UCSD-AML1 (cell line): ENCODE data around the gene DGKQ.
"Not testable (repeated sequence)": the region's sequence is repeated elsewhere in the genome, so short reads cannot be mapped to it uniquely, and the experiment has no call there.

ENCODE experiments used
- DNase-seq: peaks from one replicate; lab custom pipeline; 2025; ENCODE audit not compliant: unreplicated experiment; lab: John Stamatoyannopoulos, UW

The DGKQ gene

DNA sequence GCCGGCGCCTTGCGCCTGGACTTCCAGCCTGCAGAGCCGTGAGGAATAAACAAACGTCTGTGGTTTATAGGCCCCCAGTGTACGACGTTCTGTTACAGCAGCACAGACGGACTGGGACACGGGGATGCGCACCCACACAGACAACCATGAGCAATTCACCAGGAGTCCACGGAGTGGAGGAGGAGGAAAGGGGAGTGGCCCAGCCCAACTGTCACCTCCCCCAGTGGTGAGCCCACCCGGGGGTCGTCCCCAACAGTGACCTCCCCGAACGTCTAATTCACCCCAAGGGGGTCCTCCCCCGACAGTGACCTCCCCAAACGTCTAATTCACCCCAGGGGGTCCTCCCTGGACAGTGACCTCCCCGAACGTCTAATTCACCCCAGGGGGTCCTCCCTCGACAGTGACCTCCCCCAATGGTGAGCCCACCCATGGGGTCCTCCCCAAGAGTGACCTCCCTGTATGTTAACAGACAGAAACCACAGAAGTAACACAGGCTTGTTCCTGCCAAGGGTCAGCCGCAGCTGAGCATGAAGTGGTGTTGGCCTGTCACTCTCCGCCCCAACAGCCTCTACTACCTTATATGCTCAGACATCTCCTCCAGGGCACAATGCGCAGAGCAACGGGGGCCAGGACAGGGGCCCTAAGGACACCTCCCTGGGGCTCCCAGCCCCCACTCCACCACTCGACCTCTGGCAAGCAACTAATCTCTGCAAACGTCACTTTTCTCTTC, 47.4 kb downstream of the DGKQ start:
- DNase-seq: no peak

DNA sequence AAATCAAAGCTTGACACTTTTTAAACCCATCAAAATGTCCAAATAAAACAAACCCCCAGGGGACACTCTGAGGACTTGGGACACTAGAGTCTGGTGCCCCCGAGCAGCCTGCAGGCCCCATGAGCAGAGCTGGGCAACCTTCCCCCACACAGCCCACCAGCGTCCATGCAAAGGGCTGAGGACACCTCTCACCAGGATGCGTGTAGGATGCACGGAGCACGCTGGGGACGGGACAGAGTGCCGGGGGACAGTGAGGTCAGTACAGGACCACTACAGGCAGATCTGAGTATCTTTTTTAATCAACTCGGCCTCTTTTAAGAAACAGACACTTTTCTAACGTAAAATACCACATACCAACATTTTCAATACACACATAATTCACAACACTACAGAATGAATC, 48.2 kb downstream of the DGKQ start:
- no peak for DNase-seq

DNA sequence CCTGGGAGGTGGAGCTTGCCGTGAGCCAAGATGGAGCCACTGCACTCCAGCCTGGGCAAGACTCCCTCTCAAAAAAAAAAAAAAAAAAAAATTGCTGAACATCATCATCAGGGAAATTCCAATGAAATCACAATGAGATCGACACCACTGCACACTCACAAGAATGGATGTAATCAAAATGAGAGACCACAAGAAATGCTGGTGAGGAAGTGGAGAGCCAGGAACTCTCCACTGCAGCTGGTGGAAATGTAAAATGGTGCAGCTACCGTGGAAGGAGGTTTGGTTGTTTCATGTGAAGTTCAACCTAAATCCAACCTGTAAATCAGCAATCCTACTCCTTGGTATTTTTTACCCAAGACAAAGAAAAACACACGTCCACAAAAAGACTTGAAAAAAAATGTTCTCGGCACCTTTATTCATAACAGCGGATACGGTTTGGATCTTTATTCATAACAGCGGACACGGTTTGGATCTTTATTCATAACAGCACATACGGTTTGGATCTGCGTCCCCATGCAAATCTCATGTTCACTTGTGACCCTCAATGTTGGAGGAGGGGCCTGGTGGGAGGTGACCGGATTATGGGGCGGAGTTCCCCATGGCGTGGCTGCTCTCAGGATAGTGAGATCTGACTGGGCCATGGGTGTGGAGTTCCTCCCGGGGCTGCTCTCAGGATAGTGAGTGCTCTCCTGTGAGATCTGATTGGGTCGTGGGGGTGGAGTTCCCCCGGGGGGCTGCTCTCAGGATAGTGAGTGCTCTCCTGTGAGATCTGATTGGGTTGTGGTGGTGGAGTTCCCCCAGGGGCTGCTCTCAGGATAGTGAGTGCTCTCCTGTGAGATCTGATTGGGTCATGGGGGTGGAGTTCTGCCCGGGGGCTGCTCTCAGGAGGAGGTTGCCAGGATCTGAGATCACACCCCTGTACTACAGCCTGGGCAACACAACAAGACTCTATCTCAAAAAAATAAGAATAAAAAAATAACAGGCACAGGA, 49.0 kb downstream of the DGKQ start:
- DNase-seq: no peak

- DNase-seq: no peak
Observed at GRCh38 chr4:921830-922331, 51.5 kb downstream of the DGKQ start.

DNA sequence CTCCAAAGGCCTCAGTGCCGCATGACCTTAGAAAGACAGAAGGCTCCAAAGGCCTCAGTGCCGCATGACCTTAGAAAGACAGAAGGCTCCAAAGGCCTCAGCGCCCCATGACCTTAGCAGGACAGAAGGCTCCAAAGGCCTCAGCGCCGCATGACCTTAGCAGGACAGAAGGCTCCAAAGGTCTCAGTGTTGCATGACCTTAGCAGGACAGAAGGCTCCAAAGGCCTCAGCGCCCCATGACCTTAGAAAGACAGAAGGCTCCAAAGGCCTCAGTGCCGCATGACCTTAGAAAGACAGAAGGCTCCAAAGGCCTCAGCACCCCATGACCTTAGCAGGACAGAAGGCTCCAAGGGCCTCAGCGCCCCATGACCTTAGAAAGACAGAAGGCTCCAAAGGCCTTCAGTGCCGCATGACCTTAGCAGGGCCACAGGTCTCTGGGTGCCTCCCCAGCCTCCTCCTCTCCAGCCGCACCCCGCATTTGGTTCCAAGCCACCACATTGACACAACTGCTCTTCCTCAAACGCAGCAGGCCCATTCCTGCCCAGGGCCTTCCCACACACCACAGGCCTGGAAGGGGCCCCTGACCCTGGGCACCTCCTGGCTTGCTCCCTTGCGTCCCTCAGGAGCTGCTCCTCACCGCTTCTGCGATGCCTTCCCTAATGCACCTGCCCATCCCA, 54.2 kb downstream of the DGKQ start:
- DNase-seq: not testable (repeated sequence)

- DNase-seq: not testable (repeated sequence)
Observed at GRCh38 chr4:918591-918990, 54.8 kb downstream of the DGKQ start.

GRCh38 chr4:917992-918391, 55.4 kb downstream of the DGKQ start:
- no peak for DNase-seq

GRCh38 chr4:917466-917865, 55.9 kb downstream of the DGKQ start:
- no peak for DNase-seq

GRCh38 chr4:915595-915994, 57.8 kb downstream of the DGKQ start:
- no peak for DNase-seq

- peak; percentile 33 for DNase-seq
Observed at GRCh38 chr4:915041-915474, 58.3 kb downstream of the DGKQ start.

GRCh38 chr4:914531-914930, 58.8 kb downstream of the DGKQ start:
- DNase-seq: no peak

DNA sequence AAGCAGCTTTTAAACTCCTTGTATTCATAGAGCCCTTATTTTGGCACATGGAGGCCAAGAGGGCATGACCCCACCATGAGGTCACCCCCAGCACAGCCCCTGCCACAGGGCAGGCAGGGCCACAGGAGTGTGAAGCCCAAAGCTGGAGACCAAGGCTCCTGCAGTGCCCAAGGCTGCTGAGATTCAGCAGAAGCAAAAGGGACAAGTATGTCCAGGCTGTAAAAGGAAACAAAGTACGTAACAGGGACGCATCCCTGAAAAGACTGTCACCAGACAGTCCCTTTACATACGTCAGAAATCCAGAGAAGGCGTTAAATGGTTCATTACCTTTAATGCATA, 60.1 kb downstream of the DGKQ start:
- DNase-seq: no peak

DNA sequence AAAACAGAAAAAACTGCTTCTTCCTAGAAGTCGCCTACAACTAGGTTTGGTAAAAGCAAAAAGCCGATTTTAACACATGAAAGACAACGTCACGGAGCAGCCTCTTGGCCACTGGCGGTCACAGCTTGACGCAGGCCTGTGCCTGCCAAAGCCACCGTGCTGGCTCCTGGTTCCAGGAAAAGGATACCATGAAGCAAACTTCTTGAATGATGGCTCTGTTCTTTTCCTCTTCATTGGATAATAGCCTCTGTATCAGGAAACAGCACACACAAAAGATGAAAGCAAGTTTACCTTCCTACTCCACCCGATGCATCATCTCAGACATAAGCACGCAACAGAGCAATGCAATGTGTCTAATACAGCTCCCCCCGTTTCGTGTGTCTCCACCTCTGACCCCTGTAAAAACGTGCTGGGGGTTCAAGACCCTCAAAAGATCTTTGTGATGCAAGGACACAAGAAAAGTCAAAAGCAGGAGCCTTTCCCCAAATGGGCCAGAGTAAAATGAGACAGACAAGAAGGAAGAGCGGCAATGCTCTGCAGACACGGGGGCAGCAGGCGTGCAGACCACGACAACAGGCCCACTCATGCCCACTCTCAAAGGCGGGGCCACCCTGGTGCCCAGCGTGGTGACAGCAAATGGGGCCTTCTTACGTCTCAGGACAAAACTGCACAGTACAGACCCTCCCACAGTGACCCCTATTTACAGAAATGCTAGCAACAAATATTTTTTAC, 60.7 kb downstream of the DGKQ start:
- DNase-seq: no peak

DNA sequence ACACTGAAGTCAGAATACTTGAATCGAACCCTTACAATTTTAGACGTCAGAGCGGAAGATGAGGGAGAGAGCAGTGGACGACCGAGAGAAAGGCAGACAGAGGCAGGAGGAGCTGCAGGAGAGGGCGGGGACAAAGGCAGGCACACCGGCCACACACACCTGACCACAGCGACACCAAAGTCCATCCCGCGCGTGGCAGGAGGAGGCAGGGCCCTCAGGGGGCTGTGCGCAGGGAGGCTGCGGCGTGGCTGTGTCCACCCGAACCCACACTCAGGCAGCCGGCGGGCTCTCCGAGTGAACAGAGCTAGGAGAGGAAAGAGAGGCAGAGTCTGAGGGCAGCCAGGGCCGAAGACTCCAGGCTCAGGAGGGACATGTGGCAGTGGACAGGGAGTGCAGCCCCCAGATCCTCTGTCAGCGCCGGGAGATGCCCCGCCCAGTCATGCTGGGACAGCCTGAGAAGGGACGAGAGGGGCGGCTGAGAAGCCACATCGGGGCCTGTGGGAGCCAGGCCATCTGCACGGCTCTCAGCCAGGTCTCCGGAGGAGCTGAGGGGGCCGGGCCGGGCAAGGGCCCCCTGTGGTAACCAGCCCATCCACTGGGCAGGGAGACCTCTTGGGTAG, 61.4 kb downstream of the DGKQ start:
- DNase-seq: no peak

GRCh38 chr4:911221-911751, 62.1 kb downstream of the DGKQ start:
- DNase-seq: no peak

- DNase-seq: no peak
Observed at GRCh38 chr4:910366-911091, 62.8 kb downstream of the DGKQ start.

DNA sequence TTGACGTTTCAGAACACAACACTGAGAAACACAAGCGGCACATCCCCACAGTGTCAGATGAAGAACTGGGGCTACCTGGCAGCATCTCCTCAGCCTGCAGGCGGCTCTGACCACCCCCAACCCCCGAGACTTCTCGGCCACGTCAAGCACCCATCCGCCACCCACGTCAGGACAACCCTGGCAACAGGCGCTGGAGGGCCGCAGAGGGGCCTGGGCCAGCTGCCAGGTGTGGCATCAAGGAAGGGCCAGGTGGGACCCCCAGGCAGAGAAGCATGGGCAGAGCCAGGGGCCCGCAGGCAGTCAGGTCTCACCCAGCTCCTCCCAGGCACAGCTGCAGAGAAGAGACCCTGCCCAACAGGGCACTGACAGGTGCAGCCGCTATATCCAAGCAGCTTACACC, 63.5 kb downstream of the DGKQ start:
- no peak for DNase-seq

DNA sequence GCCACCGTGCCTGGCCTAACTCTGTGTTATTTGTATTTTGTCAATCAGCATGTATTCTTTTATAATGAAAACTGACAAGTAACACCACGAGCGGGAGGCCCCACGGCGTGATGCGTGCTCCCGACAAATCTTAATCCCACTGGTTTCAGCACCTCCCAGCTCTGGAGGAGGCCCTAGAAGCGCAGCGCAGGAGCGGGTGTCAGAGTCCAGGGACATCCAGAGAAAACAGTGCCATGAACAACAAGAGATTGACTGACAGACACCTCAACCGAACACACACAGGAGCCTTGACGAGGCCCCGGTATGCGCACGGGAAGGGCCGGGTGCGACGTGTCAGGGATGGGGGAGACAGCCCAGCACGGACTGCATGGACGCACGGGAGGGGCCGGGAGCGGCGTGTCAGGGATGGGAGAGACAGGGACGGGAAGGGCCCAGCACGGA, 64.2 kb downstream of the DGKQ start:
- no peak for DNase-seq
